AML-193 (cell line): ENCODE measurements around the gene NOP9.

ENCODE experiments used
- DNase-seq, 2 experiments: peaks; one replicate each; lab custom pipeline; 2025; lab: John Stamatoyannopoulos, UW

Gene NOP9

DNA sequence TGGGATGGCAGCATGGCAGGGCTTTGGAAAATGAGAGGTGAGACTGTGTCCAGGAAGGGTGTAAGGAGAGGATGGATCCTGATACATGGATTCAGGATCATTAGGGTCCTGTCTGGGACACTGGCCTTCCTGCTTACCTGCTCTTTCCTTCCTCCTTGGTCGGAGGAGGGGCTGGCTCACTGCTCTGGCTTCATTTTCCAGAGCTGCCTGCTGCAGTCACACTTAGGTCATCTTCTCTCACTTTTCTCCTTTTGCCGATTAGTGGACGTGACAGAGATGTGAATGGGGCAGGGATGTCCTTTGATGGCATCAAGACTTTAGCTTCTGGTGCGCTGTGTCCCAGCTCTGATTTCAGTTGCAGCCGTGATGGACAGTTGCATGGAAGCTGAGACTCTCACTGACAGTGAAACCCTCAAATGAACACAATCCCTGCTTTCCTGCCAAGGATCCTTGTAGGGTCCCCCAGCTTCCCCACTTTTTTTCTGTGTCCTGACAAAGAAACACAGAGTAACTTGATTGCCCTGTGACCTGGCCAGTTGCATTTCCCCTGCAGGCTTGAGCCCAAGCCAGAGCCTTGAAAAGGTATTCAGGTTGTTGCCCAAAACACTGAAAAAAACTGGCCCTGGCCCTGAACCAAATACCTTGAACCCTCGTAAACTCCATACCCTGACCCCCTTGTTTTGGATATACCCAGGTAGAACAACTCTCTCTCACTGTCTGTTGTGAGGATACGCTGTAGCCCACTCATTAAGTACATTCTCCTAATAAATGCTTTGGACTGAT, 8.9 kb downstream of the NOP9 start:
- DNase-seq: no peak

- DNase-seq: no peak
Observed at GRCh38 chr14:24309538-24310264, 10.1 kb downstream of the NOP9 start, which contains the start of gene LTB4R2. Gene LTB4R2 (plus strand): TSS chr14:24310140. CDS start chr14:24310665, 525 bp downstream.

- no peak for DNase-seq
Observed at GRCh38 chr14:24310265-24310645, 10.6 kb downstream of the NOP9 start.

- peak; percentile 39 for DNase-seq
Observed at GRCh38 chr14:24310646-24311604, 11.3 kb downstream of the NOP9 start, which contains the start of gene LTB4R. Gene LTB4R (plus strand): TSS chr14:24311502. CDS start chr14:24315652, 4,150 bp downstream.

DNA sequence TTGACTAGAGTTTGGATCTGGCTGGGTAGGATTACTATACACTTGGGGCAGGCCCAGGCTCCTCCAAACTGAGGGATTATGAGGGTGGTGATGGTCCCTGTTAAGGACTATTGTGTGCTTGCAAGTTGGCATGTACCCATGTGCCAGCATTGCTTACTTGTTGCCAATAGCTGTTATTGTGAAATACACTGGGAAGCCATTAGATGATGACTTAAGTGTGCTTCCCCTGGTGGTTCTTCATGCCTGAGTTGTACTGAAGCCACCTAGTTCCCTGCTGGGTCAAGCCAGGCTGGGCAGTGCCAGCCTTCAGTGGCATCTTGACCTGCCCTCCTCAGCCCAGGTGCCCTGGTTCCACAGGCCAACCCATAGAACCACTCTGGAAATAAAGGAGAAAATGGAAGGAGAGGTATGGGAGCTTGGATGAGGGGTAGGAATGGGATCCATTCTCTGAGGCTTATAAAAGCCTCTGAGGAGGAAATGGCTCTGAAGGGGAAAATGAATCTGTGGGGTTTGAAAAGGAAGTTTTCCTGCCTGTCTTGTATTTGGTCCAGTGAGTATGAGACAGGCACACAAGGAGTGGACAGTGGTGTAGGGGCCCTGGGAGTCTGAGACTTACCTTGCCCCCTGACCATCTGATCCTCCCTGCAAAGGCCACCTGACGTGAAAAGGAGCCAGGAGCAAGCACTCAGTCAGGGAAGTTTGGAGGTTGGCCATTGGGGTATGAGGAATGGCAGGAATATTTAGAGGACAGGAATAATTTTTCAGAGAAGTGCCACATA, 12.4 kb downstream of the NOP9 start:
- DNase-seq: peak; percentile 79 to 87

DNA sequence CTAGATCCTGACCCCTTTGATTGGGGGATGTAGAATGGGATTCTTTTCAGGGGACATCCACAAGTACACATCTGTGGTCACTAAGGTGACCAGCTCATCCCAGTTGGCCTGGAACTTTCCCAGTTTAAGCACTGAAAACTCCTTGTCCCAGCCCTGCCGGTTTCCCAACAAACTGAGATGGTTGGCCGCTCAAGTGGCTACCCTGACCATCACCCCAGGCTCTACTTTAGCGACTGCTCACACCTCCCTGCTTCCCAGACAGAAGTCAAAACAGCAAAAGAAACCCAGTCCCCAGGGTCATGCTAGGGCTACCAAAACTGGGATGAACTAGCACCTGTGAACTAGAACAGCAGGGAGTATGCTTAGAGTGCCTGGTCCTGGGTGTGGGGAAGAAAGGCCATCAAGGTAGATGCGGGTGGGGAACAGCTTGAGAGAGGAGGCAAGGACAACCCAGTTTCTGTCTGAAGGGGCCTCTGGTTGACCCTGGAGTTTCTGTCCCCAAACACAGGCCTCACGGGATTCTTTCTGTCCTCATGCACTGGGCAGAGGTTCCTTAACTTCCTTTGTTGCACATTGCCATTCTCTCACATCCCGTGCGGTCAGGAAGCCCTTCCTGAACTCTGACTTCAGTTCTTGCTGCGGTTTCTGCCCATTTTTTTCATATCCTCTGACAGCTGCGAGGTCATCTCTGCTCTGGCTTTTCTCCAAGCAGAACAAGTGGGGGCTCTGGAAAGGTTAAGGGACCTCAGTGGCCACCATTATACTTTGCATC, 13.3 kb downstream of the NOP9 start:
- peak; percentile 91 to 94 for DNase-seq

- peak; percentile 37 to 54 for DNase-seq
Observed at GRCh38 chr14:24313913-24314312, 14.3 kb downstream of the NOP9 start.

GRCh38 chr14:24314377-24315193, 14.9 kb downstream of the NOP9 start:
- DNase-seq: peak in 1 of 2 experiments; percentile 6

GRCh38 chr14:24315243-24315806, 15.7 kb downstream of the NOP9 start:
- peak in 1 of 2 experiments; percentile 18 for DNase-seq

GRCh38 chr14:24315807-24316596, 16.4 kb downstream of the NOP9 start:
- DNase-seq: no peak

GRCh38 chr14:24316597-24316950, 16.9 kb downstream of the NOP9 start:
- no peak for DNase-seq

GRCh38 chr14:24317141-24317928, 17.7 kb downstream of the NOP9 start:
- no peak for DNase-seq

DNA sequence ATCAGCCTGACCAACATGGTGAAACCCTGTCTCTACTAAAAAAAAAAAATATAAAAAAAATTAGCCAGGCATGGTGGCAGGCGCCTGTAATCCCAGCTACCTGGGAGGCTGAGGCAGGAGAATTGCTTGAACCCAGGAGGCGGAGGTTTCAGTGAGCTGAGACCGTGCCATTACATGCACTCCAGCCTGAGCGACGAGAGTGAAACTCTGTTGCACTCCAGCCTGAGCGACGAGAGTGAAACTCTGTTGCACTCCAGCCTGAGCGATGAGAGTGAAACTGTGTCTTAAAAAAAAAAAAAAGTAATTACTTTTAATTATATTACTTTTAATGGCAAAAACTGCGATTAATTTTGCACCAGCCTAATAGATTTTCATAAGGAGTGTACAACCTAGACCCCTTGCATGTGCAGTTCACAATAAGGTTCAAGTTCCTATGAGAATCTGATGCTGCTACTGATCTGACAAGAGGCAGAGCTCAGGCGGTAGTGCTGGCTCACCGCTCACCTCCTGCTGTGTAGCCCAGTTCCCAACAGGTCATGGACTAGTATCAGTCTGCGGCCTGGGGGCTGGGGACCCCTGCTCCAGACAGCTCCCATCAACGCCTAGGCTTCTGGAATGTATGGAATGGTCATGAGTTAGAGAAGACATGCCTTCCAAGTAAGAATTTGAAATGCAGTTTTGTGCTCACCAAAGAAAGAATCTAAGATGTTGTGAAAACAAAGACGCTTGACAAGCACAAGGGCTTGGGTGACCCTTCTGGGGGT, 21.7 kb downstream of the NOP9 start:
- no peak for DNase-seq

GRCh38 chr14:24322672-24323071, 23.0 kb downstream of the NOP9 start:
- DNase-seq: no peak

- DNase-seq: no peak
Observed at GRCh38 chr14:24323341-24323740, 23.7 kb downstream of the NOP9 start.

GRCh38 chr14:24324024-24324423, 24.4 kb downstream of the NOP9 start:
- DNase-seq: no peak

DNA sequence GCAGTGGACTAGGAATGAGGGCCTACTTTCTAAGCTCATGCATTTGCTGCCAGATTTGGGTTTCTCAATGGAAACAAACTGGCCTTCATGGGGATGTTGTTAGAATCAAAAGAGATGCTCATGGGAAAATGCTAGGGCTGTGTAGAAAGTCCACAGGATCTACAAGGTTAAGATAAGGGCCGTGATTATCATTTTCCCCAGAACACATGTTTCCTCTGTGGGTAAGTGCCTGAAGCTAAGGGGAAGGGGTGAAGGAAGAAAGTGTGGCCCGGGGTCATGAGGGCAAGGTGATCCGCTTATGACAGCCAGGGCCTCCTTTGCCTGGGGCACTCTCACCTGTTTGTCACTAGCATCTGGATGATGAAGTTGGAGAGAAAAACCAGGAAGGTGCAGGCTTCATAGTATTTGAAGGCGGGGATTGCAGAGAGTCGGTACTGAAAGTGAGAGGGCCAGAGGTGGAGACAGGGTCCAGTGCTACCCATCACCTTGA, 25.4 kb downstream of the NOP9 start:
- DNase-seq: no peak
